Liver (tissue), 3 donors: ENCODE measurements around the gene NT5C2.
"Not testable (repeated sequence)": the region's sequence is repeated elsewhere in the genome, so short reads cannot be mapped to it uniquely, and the experiment has no call there.

Source experiments
- CTCF ChIP-seq: fragments of 150-350 bp; IDR thresholded peaks from 2 replicates; pipeline ENCODE4 v1.5.1; 2017; ENCODE audit warnings: improper control_type of control experiment, low read depth, low read length; ENCODE audit not compliant: missing input control
- MAX ChIP-seq: IDR thresholded peaks from 2 replicates; pipeline ENCODE4 v1.6.1; 2016; ENCODE audit warnings: antibody characterized with exemption
- RAD21 ChIP-seq, 2 donors: IDR thresholded peaks; 2 replicates each; pipeline ENCODE4 v1.6.1; 2016; ENCODE audit warnings: antibody characterized with exemption in 2 of 2, mild to moderate bottlenecking in 2 of 2
- SP1 ChIP-seq: IDR thresholded peaks from 2 replicates; pipeline ENCODE4 v1.6.1; 2018; ENCODE audit warnings: antibody characterized with exemption, mild to moderate bottlenecking
- donor health status: healthy.
- donor health status: healthy.

- not testable (repeated sequence) for TF ChIP-seq RAD21 (IDR thresholded peaks at IDR 0.05); SP1; CTCF; MAX
These were observed 12.3 kb upstream of the NT5C2 start for GRCh38 chr10:103205401-103205800.
